HG02678 (cell line): ENCODE measurements around the gene CCDC134.

ENCODE experiments used
- ATAC-seq: cut with Tn5 transposase; IDR thresholded peaks from one replicate; pipeline ENCODE4 v1.9.1; 2021; ENCODE audit warnings: mild to moderate bottlenecking, moderate library complexity; ENCODE audit not compliant: unreplicated experiment

CCDC134 gene

GRCh38 chr22:41875531-41876270, 75.2 kb downstream of the CCDC134 start:
- no peak for ATAC-seq
